Activated T-cell treated with anti-CD3 and anti-CD28 coated beads for 4 hours (primary cell): Measurements from ENCODE around the gene HUNK.
"Not testable (repeated sequence)": the region's sequence is repeated elsewhere in the genome, so short reads cannot be mapped to it uniquely, and the experiment has no call there.

Source experiments
- DNase-seq: peaks from one replicate; pipeline ENCODE4 v3.0.0-alpha.2; 2020

Gene HUNK

GRCh38 chr21:31924548-31924947 lies 51.7 kb downstream of the HUNK start:
- no peak for DNase-seq

GRCh38 chr21:31926498-31926897 lies 53.7 kb downstream of the HUNK start:
- no peak for DNase-seq

- no peak for DNase-seq
Observed at GRCh38 chr21:31927689-31928353, 55.0 kb downstream of the HUNK start.

DNA sequence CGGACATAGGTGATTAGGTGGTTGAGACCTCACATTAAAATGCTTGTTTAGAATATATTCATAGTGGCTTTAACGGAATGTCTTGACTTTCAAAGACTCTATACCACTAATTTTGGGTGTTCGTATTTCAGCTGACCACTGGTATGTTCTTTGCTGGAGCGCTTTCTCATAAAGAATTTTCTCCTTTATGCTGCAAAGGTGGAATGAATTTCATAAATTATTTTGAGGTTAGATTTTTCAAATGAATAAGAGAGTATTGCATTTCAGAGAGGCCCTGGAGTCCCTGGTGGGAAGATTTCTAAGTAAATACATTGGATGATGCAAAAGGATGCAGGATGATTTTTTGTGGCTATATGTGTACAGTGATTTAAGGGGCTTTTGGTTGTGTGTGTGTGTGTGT lies 55.8 kb downstream of the HUNK start:
- DNase-seq = no peak

DNA sequence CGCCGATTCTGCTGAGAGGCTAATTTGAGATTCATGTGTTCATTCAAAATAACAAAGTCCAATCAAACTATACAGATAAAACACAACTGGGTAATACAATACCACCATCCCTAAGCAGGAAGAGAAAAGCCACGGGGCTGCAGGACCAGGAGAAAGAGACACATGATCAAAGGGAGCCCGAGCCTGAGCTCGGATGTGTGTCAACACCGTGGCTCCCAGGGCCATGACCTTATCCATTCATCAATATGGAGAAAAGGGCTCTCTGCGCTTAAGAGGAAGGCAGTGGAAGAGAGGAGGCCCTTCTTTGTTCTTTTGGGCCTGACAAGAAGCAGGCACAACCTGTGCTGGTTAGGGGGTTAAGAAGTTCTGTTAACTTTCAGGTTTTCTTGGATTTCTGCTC lies 56.7 kb downstream of the HUNK start:
- DNase-seq = no peak

GRCh38 chr21:31930001-31930400 lies 57.2 kb downstream of the HUNK start:
- DNase-seq = no peak

GRCh38 chr21:31931644-31932469 lies 59.0 kb downstream of the HUNK start:
- DNase-seq = no peak

- no peak for DNase-seq
Observed at GRCh38 chr21:31932470-31932764, 59.6 kb downstream of the HUNK start.

DNA sequence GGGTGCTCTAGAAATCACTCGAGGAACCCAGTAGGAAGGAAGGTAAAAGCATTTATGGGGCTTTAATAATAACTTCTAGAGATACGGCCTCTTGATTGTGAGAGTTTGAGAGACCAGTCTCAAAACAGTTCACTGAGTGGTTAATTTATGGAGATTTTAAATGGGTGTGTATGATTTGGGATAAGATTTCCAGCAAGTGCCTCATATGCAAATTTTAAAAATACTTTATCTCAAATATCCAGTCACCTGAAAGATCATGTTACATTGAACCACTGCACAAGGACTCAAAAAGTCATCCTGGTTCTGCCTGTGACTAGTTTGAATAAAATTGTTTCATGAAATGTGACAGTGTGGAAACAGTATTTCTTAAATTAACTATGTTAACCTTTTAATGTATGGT lies 64.5 kb downstream of the HUNK start:
- no peak for DNase-seq

GRCh38 chr21:31938330-31939301 lies 65.8 kb downstream of the HUNK start:
- DNase-seq = no peak

- DNase-seq = no peak
Observed at GRCh38 chr21:31941694-31942093, 68.9 kb downstream of the HUNK start.

GRCh38 chr21:31943561-31943960 lies 70.7 kb downstream of the HUNK start:
- no peak for DNase-seq

GRCh38 chr21:31945141-31945540 lies 72.3 kb downstream of the HUNK start:
- DNase-seq = no peak

GRCh38 chr21:31945546-31945945 lies 72.7 kb downstream of the HUNK start:
- DNase-seq = no peak

GRCh38 chr21:31946231-31946630 lies 73.4 kb downstream of the HUNK start:
- DNase-seq = no peak

DNA sequence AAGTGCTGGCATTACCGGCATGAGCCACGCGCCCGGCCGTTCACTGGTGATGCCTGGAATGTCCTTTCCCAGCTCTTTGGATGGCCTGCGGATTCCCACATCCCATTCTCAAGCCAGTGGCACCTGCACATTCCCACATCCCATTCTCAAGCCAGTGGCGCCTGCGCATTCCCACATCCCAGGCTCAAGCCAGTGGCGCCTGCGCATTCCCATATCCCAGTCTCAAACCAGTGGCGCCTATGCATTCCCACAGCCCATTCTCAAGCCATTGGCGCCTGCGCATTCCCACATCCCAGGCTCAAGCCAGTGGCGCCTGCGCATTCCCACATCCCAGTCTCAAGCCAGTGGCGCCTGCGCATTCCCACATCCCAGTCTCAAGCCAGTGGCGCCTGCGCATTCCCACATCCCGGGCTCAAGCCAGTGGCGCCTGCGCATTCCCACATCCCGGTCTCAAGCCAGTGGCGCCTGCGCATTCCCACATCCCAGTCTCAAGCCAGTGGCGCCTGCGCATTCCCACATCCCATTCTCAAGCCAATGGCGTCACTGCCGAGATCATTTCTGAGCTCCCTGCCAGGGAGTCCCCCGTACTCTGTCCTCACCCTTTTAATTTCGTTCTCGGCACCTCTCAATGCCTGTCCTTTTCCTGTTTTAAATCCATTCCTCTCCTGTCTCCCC lies 74.2 kb downstream of the HUNK start:
- DNase-seq = not testable (repeated sequence)

- DNase-seq = no peak
Observed at GRCh38 chr21:31948676-31949075, 75.9 kb downstream of the HUNK start.

GRCh38 chr21:31952828-31953227 lies 80.0 kb downstream of the HUNK start:
- no peak for DNase-seq

DNA sequence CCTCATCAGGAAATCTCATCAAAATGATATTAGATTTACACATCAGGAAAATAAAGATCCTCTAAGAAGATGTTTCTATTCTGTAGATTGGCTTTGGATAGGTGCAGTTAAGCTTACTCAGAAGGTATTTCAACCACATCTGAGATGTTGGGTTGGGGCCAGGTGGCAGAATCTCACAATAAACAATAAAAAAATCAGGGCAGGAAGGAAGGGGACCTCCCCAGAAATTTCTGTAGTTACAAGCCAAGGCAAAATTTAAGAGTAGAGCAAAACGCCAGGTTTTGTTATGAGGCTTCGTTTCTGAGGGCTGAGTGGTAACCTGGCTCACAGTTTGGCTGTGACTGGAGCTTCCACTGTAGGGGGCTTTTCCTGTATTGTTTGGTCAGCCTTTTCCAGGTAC lies 84.8 kb downstream of the HUNK start:
- no peak for DNase-seq

- DNase-seq = no peak
Observed at GRCh38 chr21:31959881-31960280, 87.1 kb downstream of the HUNK start.

DNA sequence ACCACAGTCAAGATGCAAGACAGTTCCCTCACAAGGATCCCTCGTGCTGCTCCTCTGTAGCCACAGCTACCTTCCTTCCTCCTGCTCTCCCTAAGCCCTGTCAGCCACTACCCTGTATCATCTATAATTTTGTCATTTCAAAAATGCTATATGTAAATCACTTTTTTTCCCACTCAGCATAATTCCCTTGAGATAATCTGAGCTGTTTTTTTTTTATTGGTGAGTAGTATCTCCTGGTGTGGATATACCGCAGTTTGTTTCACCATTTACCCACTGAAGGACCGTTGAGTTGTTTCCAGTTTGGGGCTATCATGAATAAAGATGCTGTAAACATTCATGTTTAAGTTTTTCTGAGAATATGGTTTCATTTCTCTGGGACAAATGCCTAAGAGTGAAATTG lies 88.2 kb downstream of the HUNK start:
- DNase-seq = no peak

GRCh38 chr21:31961704-31962103 lies 88.9 kb downstream of the HUNK start:
- DNase-seq = no peak

GRCh38 chr21:31964692-31965091 lies 91.9 kb downstream of the HUNK start:
- no peak for DNase-seq
